PFSK-1 (cell line): ENCODE measurements around the gene KATNAL1.

Experiments used
- POLR2AphosphoS5 ChIP-seq: IDR thresholded peaks from 2 replicates; pipeline ENCODE4 v1.6.1; 2012; ENCODE audit warnings: low read depth, mild to moderate bottlenecking, control low read depth, low read length, moderate library complexity
- REST ChIP-seq, 2 experiments: IDR thresholded peaks; 2 replicates each; pipeline versions ENCODE4 v1.6.1 to v1.8.0; 2011 to 2012; ENCODE audit warnings: low read depth in 2 of 2, low read length in 2 of 2, control low read depth in 1 of 2, inconsistent platforms in 1 of 2, mild to moderate bottlenecking in 1 of 2, moderate library complexity in 1 of 2; ENCODE audit not compliant: insufficient read depth in 1 of 2
- TAF1 ChIP-seq: IDR thresholded peaks from 2 replicates; pipeline ENCODE4 v1.6.1; 2012; ENCODE audit warnings: low read length, control low read depth, borderline replicate concordance; ENCODE audit not compliant: insufficient read depth

- TF ChIP-seq REST (IDR thresholded peaks at IDR 0.05; ENCODE audit: insufficient read depth in 1 of 2, low read depth in 2 of 2, low read length in 2 of 2) (no peak), POLR2AphosphoS5 (no peak), TAF1 (no peak)
Observed at GRCh38 chr13:30294004-30294403, 13.3 kb downstream of the KATNAL1 start.
